Measurements from ENCODE around the gene EML1. TPM values are rescaled to one million over a fixed set of nuclear protein-coding genes. Genes with fewer than 3 reads are reported as not detected.
A peak's percentile ranks its signal among the peaks of the same experiment; 100 is the strongest.

The EML1 gene
- total RNA-seq, 1 experiment from 2014 or later: 2.5 TPM

DNA sequence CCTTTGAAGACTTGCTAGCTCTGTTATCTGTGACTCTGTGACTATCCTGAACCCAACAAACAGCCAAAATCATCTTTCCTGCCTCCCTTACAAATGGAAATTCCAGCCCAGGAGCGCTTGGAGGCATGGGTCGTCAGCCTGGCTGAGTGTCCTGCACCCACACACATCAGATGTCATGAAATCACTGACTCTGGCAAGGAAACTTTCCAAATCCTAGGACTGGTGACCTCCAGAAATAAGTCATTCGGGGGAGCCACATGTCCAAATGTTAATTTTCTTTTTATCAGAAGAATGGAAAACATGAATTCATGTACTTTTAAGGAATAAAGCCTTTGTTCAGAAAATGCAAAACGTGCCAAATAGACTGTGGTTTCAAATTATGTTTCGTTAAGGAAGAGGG, 175.7 kb downstream of the EML1 start:
- no peaks in the 10 kb centered on the region for H3K9me3 Mint-ChIP-seq (ENCODE audit: low read depth, unreplicated experiment)
- H3K4me3 Mint-ChIP-seq (ENCODE audit: low read depth, unreplicated experiment): no peak overlapping the region
- H3K27ac Mint-ChIP-seq (ENCODE audit: unreplicated experiment): no peak overlapping the region
- H3K27me3 Mint-ChIP-seq (ENCODE audit: unreplicated experiment): peaks cover 29% of the 10 kb centered on the region
- TF ChIP-seq CTCF (IDR thresholded peaks at IDR 0.05; ENCODE audit: unreplicated experiment): no peak
- BruUV-seq (replicated peaks): no TSS peak
- intact Hi-C loops (cut with micrococcal nuclease; ENCODE audit: unreplicated experiment): no loop called here
- peaks cover 27% of the 10 kb centered on the region for H3K36me3 Mint-ChIP-seq (ENCODE audit: insufficient read depth, unreplicated experiment)
- no peak for DNase-seq
- CTCF ChIA-PET: no interaction called here
- peaks cover 22% of the 10 kb centered on the region for H3K4me1 Mint-ChIP-seq (ENCODE audit: low read depth, unreplicated experiment)

DNA sequence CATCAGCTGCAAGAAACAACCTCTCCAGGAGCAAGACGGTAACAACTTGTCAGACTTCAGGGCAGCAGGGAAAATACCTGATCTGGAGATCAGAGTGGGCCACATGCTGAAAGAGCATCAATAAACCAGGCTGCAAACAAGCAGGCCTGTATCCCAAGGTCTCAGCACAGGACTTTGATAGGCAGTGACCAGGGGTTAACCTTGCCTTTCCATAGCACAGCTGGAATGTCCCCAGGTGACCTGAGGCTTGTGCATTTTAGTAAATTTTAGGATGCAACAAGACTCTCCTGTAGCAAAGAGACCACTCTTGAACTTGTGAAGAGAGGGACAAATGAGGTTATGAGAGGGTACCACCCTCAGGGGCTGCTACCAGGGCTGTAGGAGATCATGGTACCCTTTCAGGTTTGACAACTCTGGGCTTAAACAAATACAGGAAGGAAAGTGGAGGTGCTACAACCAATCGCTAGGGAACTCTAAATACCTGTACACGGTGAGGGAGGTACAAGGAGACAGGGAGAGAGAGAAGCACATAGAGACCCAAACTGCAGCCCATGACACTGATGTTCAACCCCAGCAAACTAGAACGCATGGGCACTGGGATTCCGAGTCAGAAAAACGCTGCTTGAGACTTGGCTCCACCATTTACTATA, 176.6 kb downstream of the EML1 start:
- DNase-seq: no peak
- intact Hi-C loops (cut with micrococcal nuclease; ENCODE audit: unreplicated experiment): no loop called here
- no peak for TF ChIP-seq CTCF (IDR thresholded peaks at IDR 0.05; ENCODE audit: unreplicated experiment)
- Mint-ChIP-seq H3K9me3 (ENCODE audit: low read depth, unreplicated experiment) (no peaks in the 10 kb centered on the region), H3K27me3 (ENCODE audit: unreplicated experiment) (peaks cover 29% of the 10 kb centered on the region), H3K4me3 (ENCODE audit: low read depth, unreplicated experiment) (no peak overlapping the region), H3K36me3 (ENCODE audit: insufficient read depth, unreplicated experiment) (peaks cover 27% of the 10 kb centered on the region), H3K27ac (ENCODE audit: unreplicated experiment) (no peak overlapping the region), H3K4me1 (ENCODE audit: low read depth, unreplicated experiment) (peaks cover 22% of the 10 kb centered on the region)
- CTCF ChIA-PET: no interaction called here
- BruUV-seq (replicated peaks): no TSS peak

GRCh38 chr14:99971087-99971940, 178.1 kb downstream of the EML1 start:
- Mint-ChIP-seq H3K27me3 (ENCODE audit: unreplicated experiment) (peaks cover 29% of the 10 kb centered on the region), H3K4me1 (ENCODE audit: low read depth, unreplicated experiment) (peaks cover 22% of the 10 kb centered on the region), H3K4me3 (ENCODE audit: low read depth, unreplicated experiment) (peak overlapping the region; percentile 59), H3K36me3 (ENCODE audit: insufficient read depth, unreplicated experiment) (peaks cover 27% of the 10 kb centered on the region), H3K27ac (ENCODE audit: unreplicated experiment) (no peak overlapping the region), H3K9me3 (ENCODE audit: low read depth, unreplicated experiment) (peaks cover 3% of the 10 kb centered on the region)
- TF ChIP-seq CTCF (IDR thresholded peaks at IDR 0.05; ENCODE audit: unreplicated experiment): no peak
- DNase-seq: peak; percentile 82
- CTCF ChIA-PET: interaction anchor here (1.0 kb wide), 1 partner anchor 52 kb away, joined by 4 read pairs; no protein-coding TSS in a partner anchor
- intact Hi-C loops (cut with micrococcal nuclease; ENCODE audit: unreplicated experiment): no loop called here
- no TSS peak for BruUV-seq (replicated peaks)

GRCh38 chr14:99971941-99972747, 178.9 kb downstream of the EML1 start:
- Mint-ChIP-seq H3K4me3 (ENCODE audit: low read depth, unreplicated experiment) (peak overlapping the region; percentile 66), H3K27ac (ENCODE audit: unreplicated experiment) (peak overlapping the region; percentile 75), H3K4me1 (ENCODE audit: low read depth, unreplicated experiment) (peaks cover 22% of the 10 kb centered on the region), H3K36me3 (ENCODE audit: insufficient read depth, unreplicated experiment) (peaks cover 27% of the 10 kb centered on the region), H3K27me3 (ENCODE audit: unreplicated experiment) (peaks cover 29% of the 10 kb centered on the region), H3K9me3 (ENCODE audit: low read depth, unreplicated experiment) (peaks cover 3% of the 10 kb centered on the region)
- DNase-seq: no peak
- CTCF ChIA-PET: no interaction called here
- intact Hi-C loops (cut with micrococcal nuclease; ENCODE audit: unreplicated experiment): no loop called here
- TF ChIP-seq CTCF (IDR thresholded peaks at IDR 0.05; ENCODE audit: unreplicated experiment): no peak
- no TSS peak for BruUV-seq (replicated peaks)

Measured in Calu3 (cell line).